Skin of body (tissue), 2 donors: ENCODE measurements around the gene GABRB3. TPM values are rescaled to one million over a fixed set of nuclear protein-coding genes. Genes with fewer than 3 reads are reported as not detected.
A peak's percentile ranks its signal among the peaks of the same experiment; 100 is the strongest.

Experiments
- DNase-seq: peaks from one replicate; lab custom pipeline; 2025; lab: John Stamatoyannopoulos, UW
- total RNA-seq: library from RNA; depleted of rRNA; stranded (reverse); fragments of >200 nt; gene quantifications from one replicate; pipeline ENCODE4 v1.2.3, GENCODE V29; 2014

Gene GABRB3
- total RNA-seq, 1 donor from 2014 or later: 1.8 TPM

GRCh38 chr15:26561130-26561529, 211.7 kb downstream of the GABRB3 start:
- DNase-seq: no peak

GRCh38 chr15:26555898-26556297, 217.0 kb downstream of the GABRB3 start:
- no peak for DNase-seq

- no peak for DNase-seq
Measured at GRCh38 chr15:26551473-26551872, 221.4 kb downstream of the GABRB3 start.

- DNase-seq: no peak
Measured at GRCh38 chr15:26550880-26551279, 222.0 kb downstream of the GABRB3 start.

- DNase-seq: peak; percentile 8
Measured at GRCh38 chr15:26537663-26538062, 235.2 kb downstream of the GABRB3 start.

- DNase-seq: no peak
Measured at GRCh38 chr15:26531489-26531888, 241.4 kb downstream of the GABRB3 start.

- no peak for DNase-seq
Measured at GRCh38 chr15:26525096-26525495, 247.8 kb downstream of the GABRB3 start.

- peak; percentile 2 for DNase-seq
Measured at GRCh38 chr15:26521691-26522198, 251.1 kb downstream of the GABRB3 start.

- DNase-seq: no peak
Measured at GRCh38 chr15:26521130-26521529, 251.7 kb downstream of the GABRB3 start.

GRCh38 chr15:26518885-26519284, 254.0 kb downstream of the GABRB3 start:
- DNase-seq: no peak

GRCh38 chr15:26516102-26516980, 256.5 kb downstream of the GABRB3 start:
- DNase-seq: no peak

GRCh38 chr15:26504009-26504408, 268.9 kb downstream of the GABRB3 start:
- peak; percentile 4 for DNase-seq

Other genes starting within 250 kb of the GABRB3 start
- 0.39 TPM for gene GABRA5, start 94.0 kb upstream of the GABRB3 start, total RNA-seq
- gene GABRG3, start 198.1 kb upstream of the GABRB3 start, total RNA-seq: 0.89 TPM